ENCODE data around the gene CACNG4. TPM values are rescaled to one million over a fixed set of nuclear protein-coding genes. Genes with fewer than 3 reads are reported as not detected.

The CACNG4 gene
- total and polyA plus RNA-seq, 10 donors: not detected

GRCh38 chr17:66942451-66943264, 21.8 kb upstream of the CACNG4 start:
- intact Hi-C loops (cut with DNase I; ENCODE audit: low total_unique reads): no loop called here
- WGBS, 5 donors: 58 to 76% (median 66%) methylated on average over 8 of the region's 8 CpGs
- TF ChIP-seq POLR2A (IDR thresholded peaks at IDR 0.05) (no peak), POLR2AphosphoS5 (IDR thresholded peaks at IDR 0.05) (no peak), CTCF (IDR thresholded peaks at IDR 0.05 in 8 of 11, conservative IDR thresholded peaks at IDR 0.05 in 3 of 11) (no peak)
- no peak overlapping the region for H3K27ac ChIP-seq
- H3K9me3 ChIP-seq: peaks cover 0 to 12% (median 2%) of the 10 kb centered on the region in 8 donors
- no peak overlapping the region for H3K4me3 ChIP-seq
- H3K36me3 ChIP-seq: no peaks in the 10 kb centered on the region
- peaks cover 0 to 98% (median 13%) of the 10 kb centered on the region in 7 donors for H3K27me3 ChIP-seq (replicated peaks in 1 of 7)
- DNase-seq: peak; percentile 42
- H3K4me1 ChIP-seq: peaks cover 0 to 7% (median 0%) of the 10 kb centered on the region in 6 donors

GRCh38 chr17:66943484-66943883, 21.0 kb upstream of the CACNG4 start:
- WGBS, 5 donors: 75 to 86% (median 83%) methylated on average over 6 of the region's 6 CpGs
- no peak overlapping the region for H3K4me3 ChIP-seq
- no peak for DNase-seq
- H3K27ac ChIP-seq: no peak overlapping the region
- intact Hi-C loops (cut with DNase I; ENCODE audit: low total_unique reads): no loop called here
- peaks cover 0 to 100% (median 13%) of the 10 kb centered on the region in 7 donors for H3K27me3 ChIP-seq (replicated peaks in 1 of 7)
- peaks cover 0 to 7% (median 0%) of the 10 kb centered on the region in 6 donors for H3K4me1 ChIP-seq
- TF ChIP-seq POLR2A (IDR thresholded peaks at IDR 0.05): no peak
- TF ChIP-seq POLR2AphosphoS5 (IDR thresholded peaks at IDR 0.05): no peak
- no peak for TF ChIP-seq CTCF (IDR thresholded peaks at IDR 0.05 in 8 of 11, conservative IDR thresholded peaks at IDR 0.05 in 3 of 11)
- peaks cover 0 to 4% (median 0%) of the 10 kb centered on the region in 8 donors for H3K9me3 ChIP-seq
- no peaks in the 10 kb centered on the region for H3K36me3 ChIP-seq

- Histone ChIP-seq H3K4me1 (peaks cover 0 to 7% (median 0%) of the 10 kb centered on the region in 6 donors), H3K9me3 (no peaks in the 10 kb centered on the region), H3K36me3 (no peaks in the 10 kb centered on the region), H3K27ac (no peak overlapping the region), H3K27me3 (replicated peaks in 1 of 7) (peaks cover 0 to 100% (median 13%) of the 10 kb centered on the region in 7 donors), H3K4me3 (no peak overlapping the region)
- 20 to 31% (median 25%) methylated on average over 15 of the region's 15 CpGs for WGBS, 5 donors
- TF ChIP-seq POLR2AphosphoS5 (IDR thresholded peaks at IDR 0.05) (no peak), POLR2A (IDR thresholded peaks at IDR 0.05) (no peak), CTCF (IDR thresholded peaks at IDR 0.05 in 8 of 11, conservative IDR thresholded peaks at IDR 0.05 in 3 of 11) (no peak)
- intact Hi-C loops (cut with DNase I; ENCODE audit: low total_unique reads): no loop called here
- DNase-seq: peak; percentile 57
These were observed 20.0 kb upstream of the CACNG4 start for GRCh38 chr17:66944351-66945146.

Measured in spleen (tissue), 11 donors.